HL-60 (cell line): ENCODE data around the gene EVPL.

ENCODE experiments used
- GABPA ChIP-seq: IDR thresholded peaks from 2 replicates; pipeline ENCODE4 v1.6.1; 2012; ENCODE audit warnings: low read depth
- POLR2AphosphoS5 ChIP-seq: IDR thresholded peaks from 2 replicates; pipeline ENCODE4 v1.6.1; 2012; ENCODE audit warnings: low read depth
- REST ChIP-seq: IDR thresholded peaks from 2 replicates; pipeline ENCODE4 v1.6.1; 2012; ENCODE audit warnings: low read depth; ENCODE audit not compliant: insufficient replicate concordance
- TF ChIP-seq, protein P1 (sequence below): IDR thresholded peaks from one replicate; pipeline ENCODE4 v1.5.1; 2011; ENCODE audit warnings: low read length, control low read depth, inconsistent platforms; ENCODE audit not compliant: insufficient read depth

GRCh38 chr17:76039121-76039520 is 12.0 kb upstream of the EVPL start:
- TF ChIP-seq, protein P1, sequence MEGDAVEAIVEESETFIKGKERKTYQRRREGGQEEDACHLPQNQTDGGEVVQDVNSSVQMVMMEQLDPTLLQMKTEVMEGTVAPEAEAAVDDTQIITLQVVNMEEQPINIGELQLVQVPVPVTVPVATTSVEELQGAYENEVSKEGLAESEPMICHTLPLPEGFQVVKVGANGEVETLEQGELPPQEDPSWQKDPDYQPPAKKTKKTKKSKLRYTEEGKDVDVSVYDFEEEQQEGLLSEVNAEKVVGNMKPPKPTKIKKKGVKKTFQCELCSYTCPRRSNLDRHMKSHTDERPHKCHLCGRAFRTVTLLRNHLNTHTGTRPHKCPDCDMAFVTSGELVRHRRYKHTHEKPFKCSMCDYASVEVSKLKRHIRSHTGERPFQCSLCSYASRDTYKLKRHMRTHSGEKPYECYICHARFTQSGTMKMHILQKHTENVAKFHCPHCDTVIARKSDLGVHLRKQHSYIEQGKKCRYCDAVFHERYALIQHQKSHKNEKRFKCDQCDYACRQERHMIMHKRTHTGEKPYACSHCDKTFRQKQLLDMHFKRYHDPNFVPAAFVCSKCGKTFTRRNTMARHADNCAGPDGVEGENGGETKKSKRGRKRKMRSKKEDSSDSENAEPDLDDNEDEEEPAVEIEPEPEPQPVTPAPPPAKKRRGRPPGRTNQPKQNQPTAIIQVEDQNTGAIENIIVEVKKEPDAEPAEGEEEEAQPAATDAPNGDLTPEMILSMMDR = no peak
- TF ChIP-seq POLR2AphosphoS5 (no peak), REST (no peak), GABPA (no peak)
